Gastrocnemius medialis (tissue), 4 donors: ENCODE data around the gene KCNIP1. TPM values are rescaled to one million over a fixed set of nuclear protein-coding genes. Genes with fewer than 3 reads are reported as not detected.

Experiments used
- ATAC-seq, 2 donors: fragments of 150-250 bp; one replicate each; pipeline ENCODE4 v1.9.1; 2016
- DNase-seq, 2 donors: peaks; one replicate each; pipeline ENCODE4 v3.0.0-alpha.2; 2019
- H3K27ac ChIP-seq, 4 donors: fragments of 200-600 bp; sonication (generic); 1 replicate in 1 of 4; 2 replicates in 3 of 4; pipeline ENCODE4 v1.5.1; 2016 to 2018; ENCODE audit warnings: mild to moderate bottlenecking in 2 of 4, moderate library complexity in 1 of 4
- H3K27me3 ChIP-seq, 3 donors: fragments of 200-600 bp; sonication (generic) in 2 of 3; 1 replicate in 1 of 3; 2 replicates in 2 of 3; pipeline versions ENCODE4 v1.5.1 to v1.6.0; 2016 to 2019; ENCODE audit warnings: mild to moderate bottlenecking in 1 of 3, moderate library complexity in 1 of 3
- H3K36me3 ChIP-seq, 2 donors: fragments of 200-600 bp; sonication (generic) in 1 of 2; one replicate each; pipeline ENCODE4 v1.5.1; 2017 to 2018
- H3K4me1 ChIP-seq, 2 donors: fragments of 200-600 bp; sonication (generic) in 1 of 2; one replicate each; pipeline ENCODE4 v1.5.1; 2016 to 2017; ENCODE audit warnings: mild to moderate bottlenecking in 2 of 2
- H3K4me3 ChIP-seq, 4 donors: fragments of 200-600 bp; sonication (generic) in 3 of 4; 1 replicate in 1 of 4; 2 replicates in 3 of 4; pipeline ENCODE4 v1.5.1; 2016 to 2019; ENCODE audit warnings: mild to moderate bottlenecking in 2 of 4
- H3K9me3 ChIP-seq, 3 donors: fragments of 200-600 bp; sonication (generic) in 2 of 3; 1 replicate in 1 of 3; 2 replicates in 2 of 3; pipeline ENCODE4 v1.5.1; 2016 to 2019
- CTCF ChIP-seq, 5 experiments: fragments of 450-650 bp in 3 of 5; fragments of 200-600 bp in 2 of 5; sonication (generic) in 2 of 5; IDR thresholded peaks in 4 of 5; conservative IDR thresholded peaks in 1 of 5; 1 replicate in 4 of 5; 2 replicates in 1 of 5; pipeline ENCODE4 v1.5.1; 2016 to 2019; ENCODE audit warnings: antibody characterized with exemption in 5 of 5, mild to moderate bottlenecking in 3 of 5, moderate library complexity in 3 of 5
- POLR2A ChIP-seq, 2 donors: fragments of 450-650 bp; IDR thresholded peaks; one replicate each; pipeline ENCODE4 v1.6.1; 2017; ENCODE audit warnings: antibody characterized with exemption in 2 of 2, mild to moderate bottlenecking in 2 of 2, moderate library complexity in 2 of 2
- in situ Hi-C, 4 donors: fragments of 200-750 bp; cut with MboI; loops; one replicate each; pipeline versions ENCODE4 v1.15.0 to v1.8.0; 2017; ENCODE audit warnings: low sequenced_read_pairs in 4 of 4
- intact Hi-C: fragments of 100-400 bp; cut with DNase I; formaldehyde crosslinking; loops from one replicate; pipeline ENCODE4 v1.15.1; 2023; ENCODE audit warnings: low total_unique reads
- total RNA-seq, 4 donors: library from RNA; depleted of rRNA; stranded (reverse); fragments of >200 nt; gene quantifications; one replicate each; pipeline versions ENCODE4 v1.1.0 to v1.2.3, GENCODE V29; 2016

The KCNIP1 gene
- total RNA-seq, 4 donors from 2014 or later: not detected

- H3K4me1 ChIP-seq: no peaks in the 10 kb centered on the region
- H3K36me3 ChIP-seq: no peaks in the 10 kb centered on the region
- ATAC-seq (no peak), DNase-seq (no peak)
- intact Hi-C loops: no loop called here
- TF ChIP-seq CTCF (IDR thresholded peaks at IDR 0.05 in 4 of 5, conservative IDR thresholded peaks at IDR 0.05 in 1 of 5) (no peak), POLR2A (IDR thresholded peaks at IDR 0.05) (no peak)
- H3K4me3 ChIP-seq: no peak overlapping the region
- no peaks in the 10 kb centered on the region for H3K9me3 ChIP-seq
- H3K27ac ChIP-seq: no peak overlapping the region
- no peaks in the 10 kb centered on the region for H3K27me3 ChIP-seq
- in situ Hi-C loops: no loop called here
These were observed 92.7 kb downstream of the KCNIP1 start for GRCh38 chr5:170596482-170597044.

- DNase-seq (peak in 1 of 2 donors; percentile 21), ATAC-seq (peak; percentile 26 to 46)
- intact Hi-C loops (no loop called here), in situ Hi-C loops (no loop called here)
- no peak overlapping the region for H3K4me3 ChIP-seq
- no peak for TF ChIP-seq CTCF (IDR thresholded peaks at IDR 0.05 in 4 of 5, conservative IDR thresholded peaks at IDR 0.05 in 1 of 5)
- TF ChIP-seq POLR2A (IDR thresholded peaks at IDR 0.05): no peak
- no peaks in the 10 kb centered on the region for H3K27me3 ChIP-seq
- H3K9me3 ChIP-seq: no peaks in the 10 kb centered on the region
- no peaks in the 10 kb centered on the region for H3K36me3 ChIP-seq
- no peak overlapping the region for H3K27ac ChIP-seq
- H3K4me1 ChIP-seq: no peaks in the 10 kb centered on the region
These were observed 93.4 kb downstream of the KCNIP1 start for GRCh38 chr5:170597109-170597751.

- TF ChIP-seq POLR2A (IDR thresholded peaks at IDR 0.05): no peak
- TF ChIP-seq CTCF (IDR thresholded peaks at IDR 0.05 in 4 of 5, conservative IDR thresholded peaks at IDR 0.05 in 1 of 5): no peak
- ATAC-seq (peak in 1 of 2 donors; percentile 12), DNase-seq (no peak)
- no peaks in the 10 kb centered on the region for H3K36me3 ChIP-seq
- H3K27me3 ChIP-seq: no peaks in the 10 kb centered on the region
- H3K9me3 ChIP-seq: no peaks in the 10 kb centered on the region
- no peaks in the 10 kb centered on the region for H3K4me1 ChIP-seq
- in situ Hi-C loops (no loop called here), intact Hi-C loops (no loop called here)
- no peak overlapping the region for H3K27ac ChIP-seq
- H3K4me3 ChIP-seq: peak overlapping the region in 1 of 4 donors; percentile 13
These were observed 94.1 kb downstream of the KCNIP1 start for GRCh38 chr5:170597872-170598271.

- Histone ChIP-seq H3K27me3 (no peaks in the 10 kb centered on the region), H3K4me3 (no peak overlapping the region), H3K9me3 (no peaks in the 10 kb centered on the region), H3K36me3 (no peaks in the 10 kb centered on the region), H3K27ac (no peak overlapping the region), H3K4me1 (no peaks in the 10 kb centered on the region)
- TF ChIP-seq POLR2A (IDR thresholded peaks at IDR 0.05) (no peak), CTCF (IDR thresholded peaks at IDR 0.05 in 4 of 5, conservative IDR thresholded peaks at IDR 0.05 in 1 of 5) (no peak)
- in situ Hi-C loops: no loop called here
- ATAC-seq: no peak
- intact Hi-C loops: no loop called here
- no peak for DNase-seq
These were observed 95.9 kb downstream of the KCNIP1 start for GRCh38 chr5:170599756-170600155.
